Measurements from ENCODE around the gene CFAP74.

Gene CFAP74

DNA sequence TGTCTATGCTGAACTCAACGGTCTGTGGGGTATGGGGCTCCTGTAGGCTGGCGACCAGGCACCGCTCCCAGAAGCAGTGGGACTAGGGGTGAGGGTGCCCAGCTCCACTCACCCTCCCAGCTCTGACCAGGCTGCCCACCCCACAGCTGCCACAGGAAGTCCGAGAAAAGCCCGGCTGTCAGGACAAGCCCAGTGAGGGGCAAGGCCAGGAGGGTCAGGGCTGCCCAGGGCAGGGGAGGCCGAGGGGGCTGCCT lies 81.0 kb downstream of the CFAP74 start:
- no peak overlapping the region for H3K27ac ChIP-seq
- H3K4me3 ChIP-seq, result no peak overlapping the region

DNA sequence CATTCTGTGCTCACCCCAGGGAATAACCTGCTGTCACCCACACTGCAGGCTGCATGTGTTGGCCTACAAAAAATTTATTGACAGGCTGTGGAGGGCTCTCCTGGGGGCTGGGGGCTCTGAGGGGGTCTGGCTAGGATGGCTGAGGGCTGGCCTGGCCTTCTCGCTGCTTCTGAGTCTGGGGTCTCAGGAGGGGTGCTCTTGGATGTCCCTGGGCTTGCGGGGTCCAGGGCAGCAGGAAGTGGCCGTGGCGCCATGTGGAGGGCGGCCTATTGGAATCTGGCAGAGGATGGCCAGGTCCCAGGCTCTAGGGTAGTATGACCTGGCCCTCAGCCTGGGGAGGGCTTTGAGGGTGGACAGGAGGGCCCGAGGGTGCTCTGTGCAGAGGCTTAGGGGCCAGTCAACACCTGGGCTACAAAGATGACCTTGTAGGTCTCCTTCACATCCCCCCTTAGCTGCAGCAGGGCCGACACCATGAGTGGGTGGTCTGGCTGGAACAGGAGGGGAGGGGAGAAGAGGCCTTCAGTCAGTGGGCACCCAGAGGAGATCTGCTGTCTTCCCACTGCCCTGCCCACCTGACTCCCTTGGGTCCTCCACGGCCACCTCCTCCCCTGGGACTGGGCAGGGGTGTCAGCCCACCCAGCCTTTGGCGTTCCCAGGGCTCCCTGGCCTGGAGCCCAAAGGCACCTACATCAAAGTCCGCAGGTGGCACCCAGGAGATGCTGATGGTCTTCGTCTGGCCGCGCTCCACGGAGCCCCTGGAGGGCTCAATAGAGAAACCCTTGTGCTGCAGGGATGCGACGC lies 81.5 kb downstream of the CFAP74 start:
- Histone ChIP-seq H3K4me3 (no peak overlapping the region), H3K27ac (no peak overlapping the region)

DNA sequence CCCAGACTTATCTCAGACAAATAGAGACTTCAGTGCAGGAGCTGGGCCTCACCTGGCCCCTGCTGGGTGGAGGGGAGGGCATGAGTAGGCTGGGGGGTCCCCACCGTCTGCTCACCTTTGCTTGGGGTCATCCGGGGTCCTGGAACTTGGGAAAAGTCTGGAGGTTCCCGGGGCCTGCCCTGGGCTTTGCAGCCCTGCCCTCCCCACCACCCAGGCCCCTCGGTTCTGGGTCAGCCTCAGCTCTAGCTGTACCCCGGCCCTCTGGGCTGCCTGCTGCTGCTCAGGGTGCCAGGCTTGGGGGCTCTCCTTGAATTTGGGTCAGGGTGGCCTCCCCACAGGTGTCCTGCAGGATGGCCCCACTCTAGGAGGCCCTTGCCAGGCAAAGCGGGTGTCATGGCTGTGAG lies 82.1 kb downstream of the CFAP74 start:
- Histone ChIP-seq H3K27ac (no peak overlapping the region), H3K4me3 (no peak overlapping the region)

DNA sequence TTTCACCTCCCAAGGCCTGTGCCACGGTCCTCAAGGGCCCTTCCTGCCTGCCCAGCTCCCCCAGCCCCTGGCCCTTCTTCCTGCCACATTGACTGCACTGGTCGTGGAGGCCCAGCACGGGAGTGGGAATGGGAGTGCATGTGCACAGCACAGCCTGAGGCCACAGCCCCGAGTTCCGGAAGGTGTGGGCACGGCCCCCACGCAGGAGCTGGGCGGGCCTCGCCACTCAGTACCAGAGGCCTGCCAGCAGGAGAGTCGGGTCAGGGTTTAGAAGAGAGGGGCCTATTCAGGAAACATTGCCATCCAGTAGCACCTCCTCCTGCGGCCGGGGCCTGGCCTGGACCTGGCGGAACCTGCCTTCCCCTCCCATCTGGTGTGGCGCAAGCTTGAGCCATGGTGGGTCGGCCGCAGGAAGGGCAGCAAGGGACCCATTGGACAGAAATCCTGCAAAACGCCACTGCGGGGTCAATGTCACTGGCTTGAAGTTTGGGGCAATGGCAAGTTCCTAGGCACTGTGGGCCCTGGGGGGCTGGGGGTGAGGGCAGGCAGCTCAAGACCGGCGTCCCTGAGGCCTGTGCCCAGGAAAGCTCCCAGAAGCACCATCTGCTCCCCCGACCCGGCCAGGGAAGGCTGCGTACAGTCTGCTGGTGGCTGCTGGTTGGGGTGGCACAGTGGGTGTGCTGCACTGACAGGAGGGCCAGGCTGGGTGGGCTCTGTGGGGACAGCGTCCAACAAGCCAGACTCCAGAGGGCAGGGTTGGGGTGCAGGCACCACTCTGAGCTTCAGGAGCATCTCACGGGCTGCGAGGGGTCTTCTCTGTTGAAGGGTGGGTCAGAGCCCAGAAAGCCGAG lies 82.8 kb downstream of the CFAP74 start:
- Histone ChIP-seq H3K4me3 (no peak overlapping the region), H3K27ac (peak overlapping the region in 2 of 21 experiments; percentile 17 to 24)

DNA sequence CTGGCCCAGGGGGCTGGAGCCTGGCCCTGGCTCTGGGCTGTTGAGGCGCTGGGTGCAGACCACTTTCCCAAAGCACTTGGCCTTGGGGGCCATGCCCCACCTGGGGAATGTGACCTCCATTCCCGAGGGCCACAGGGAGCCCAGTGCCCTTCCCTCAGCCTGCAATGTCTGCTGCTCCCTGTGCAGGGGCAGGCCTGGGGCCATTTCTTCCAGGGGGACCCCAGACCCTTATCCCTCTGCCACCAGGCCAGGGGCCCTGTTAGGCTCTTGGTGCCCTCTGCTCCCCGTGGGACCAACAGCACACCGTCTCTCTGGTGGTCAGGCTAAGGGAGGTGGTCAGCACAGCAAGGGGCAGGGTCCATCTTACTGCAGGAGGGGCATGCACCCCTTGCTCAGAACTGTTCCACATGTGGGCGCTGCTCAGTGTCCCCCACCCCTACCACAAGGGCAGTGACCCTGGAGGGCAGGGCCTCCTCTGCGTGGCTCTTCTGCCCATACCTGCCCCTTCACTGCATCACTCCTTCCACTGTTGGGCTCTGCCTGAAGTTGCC lies 83.5 kb downstream of the CFAP74 start:
- Histone ChIP-seq H3K4me3 (no peak overlapping the region), H3K27ac (peak overlapping the region in 8 of 21 experiments; percentile 11 to 72 (median 51))

DNA sequence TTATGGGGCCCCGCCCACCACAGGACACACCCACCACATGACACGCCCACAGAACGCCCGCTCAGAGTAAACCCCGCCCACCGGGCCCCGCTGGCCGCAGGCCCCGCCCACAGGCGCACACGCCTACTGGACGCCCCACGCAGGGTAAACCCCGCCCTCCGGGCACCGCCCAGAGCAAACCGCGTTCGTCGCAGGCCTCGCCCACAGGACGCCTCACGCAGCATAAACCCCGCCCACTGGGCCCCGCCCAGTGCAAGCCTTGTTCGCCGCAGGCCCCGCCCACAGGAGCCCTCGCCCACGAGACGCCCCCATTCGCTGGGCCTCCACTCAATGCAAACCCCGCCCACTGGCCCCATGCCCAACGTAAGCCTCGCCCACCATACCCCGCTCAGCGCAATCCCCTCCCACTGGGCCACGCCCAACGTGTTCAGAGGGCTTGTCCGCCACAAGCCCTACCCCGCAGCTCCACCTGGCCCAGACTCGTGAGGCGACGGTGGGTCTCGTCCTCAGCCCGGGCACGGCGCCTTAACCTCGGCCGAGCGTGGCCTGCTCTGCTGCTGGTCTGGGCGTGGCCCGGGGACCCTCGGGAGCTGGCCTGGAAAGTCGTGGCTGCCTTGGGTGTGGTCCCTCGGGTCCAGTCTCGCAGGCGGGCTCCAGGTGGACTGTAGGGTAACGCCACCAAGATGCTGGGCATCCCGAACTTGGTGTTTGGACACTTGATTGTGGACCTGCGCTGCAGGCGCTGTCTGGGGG lies 84.1 kb downstream of the CFAP74 start:
- peak overlapping the region in 10 of 21 experiments; percentile 11 to 72 (median 42) for H3K27ac ChIP-seq

DNA sequence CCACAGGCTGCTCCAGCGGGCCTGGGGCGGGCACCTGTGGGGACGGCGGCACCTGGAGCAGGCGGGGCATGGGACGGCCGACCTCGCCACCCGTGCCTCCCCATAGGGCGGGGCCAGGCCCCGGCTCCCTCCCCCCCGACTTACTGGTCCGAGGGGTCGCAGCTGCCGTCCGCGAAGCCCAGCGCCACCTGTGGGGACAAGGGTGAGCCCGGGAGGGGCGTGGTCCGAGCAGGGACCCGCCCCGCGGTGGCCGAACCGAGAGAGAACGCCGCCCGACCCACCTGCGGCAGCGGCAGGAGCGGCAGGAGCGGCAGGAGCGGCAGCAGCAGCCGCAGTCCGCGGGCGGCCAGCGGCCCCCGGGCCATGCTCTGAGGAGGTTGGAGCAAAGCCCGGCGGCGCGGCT lies 84.7 kb downstream of the CFAP74 start, which contains the start of gene TMEM52:
Gene TMEM52 (minus strand): TSS at position 379 of the 403 bp plus-strand sequence. CDS start 14 bp downstream, at position 365.
- peak within 1 kb of the TSS in 10 of 21 experiments; percentile 11 to 72 (median 42) for H3K27ac ChIP-seq

More for the DNA sequence above, 84.1 kb downstream of the CFAP74 start:
- H3K4me3 ChIP-seq, result peak overlapping the region; percentile 47 to 61 (median 50)

DNA sequence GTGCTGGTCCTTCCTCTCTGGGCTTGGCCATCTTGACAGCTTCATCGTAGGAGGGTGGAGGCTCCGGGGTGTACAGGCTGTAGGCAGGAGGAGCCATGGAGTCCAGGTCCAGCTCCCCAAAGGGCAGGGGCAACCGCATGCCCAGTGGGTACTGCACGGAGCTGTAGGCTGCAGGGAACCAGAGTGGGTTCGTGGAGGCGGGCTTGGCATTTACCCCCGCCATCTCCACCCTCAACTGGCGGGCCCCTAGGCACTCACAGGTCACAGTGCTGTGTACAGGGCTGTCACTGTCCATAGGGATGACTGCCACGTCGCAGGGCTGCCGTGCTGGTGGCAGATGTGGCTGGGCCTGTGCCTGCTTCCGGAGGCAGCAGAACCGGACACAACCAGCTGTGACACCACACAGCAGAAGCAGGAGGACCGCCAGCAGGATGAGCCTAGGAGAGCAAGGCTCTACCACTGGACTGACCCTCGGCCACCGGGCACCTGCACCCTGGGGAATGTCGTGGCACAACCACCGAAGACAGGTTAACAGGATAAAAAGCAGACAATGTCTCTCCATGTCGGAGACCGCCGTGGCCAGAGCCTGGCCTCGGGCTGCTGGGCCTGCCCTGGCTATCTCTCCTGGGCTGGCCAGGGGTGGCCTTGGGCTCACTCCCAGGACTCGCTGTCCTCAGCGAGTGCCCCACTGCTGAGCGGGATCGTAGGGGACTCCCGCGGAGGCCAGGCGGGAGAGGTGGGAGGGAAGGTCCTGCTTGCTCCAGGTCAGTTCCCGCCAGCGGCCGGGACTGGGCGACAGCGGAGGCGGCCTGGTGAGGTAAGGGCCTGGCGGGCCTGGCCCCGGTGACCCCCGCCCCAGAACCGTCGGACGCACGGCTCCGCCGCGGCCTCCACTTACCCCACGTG lies 85.3 kb downstream of the CFAP74 start:
- Histone ChIP-seq H3K27ac (peak overlapping the region in 2 of 21 experiments; percentile 37 to 58), H3K4me3 (peak overlapping the region; percentile 47 to 61 (median 50))

More for the DNA sequence above, 84.7 kb downstream of the CFAP74 start, which contains the start of gene TMEM52:
- peak within 1 kb of the TSS; percentile 47 to 61 (median 50) for H3K4me3 ChIP-seq

DNA sequence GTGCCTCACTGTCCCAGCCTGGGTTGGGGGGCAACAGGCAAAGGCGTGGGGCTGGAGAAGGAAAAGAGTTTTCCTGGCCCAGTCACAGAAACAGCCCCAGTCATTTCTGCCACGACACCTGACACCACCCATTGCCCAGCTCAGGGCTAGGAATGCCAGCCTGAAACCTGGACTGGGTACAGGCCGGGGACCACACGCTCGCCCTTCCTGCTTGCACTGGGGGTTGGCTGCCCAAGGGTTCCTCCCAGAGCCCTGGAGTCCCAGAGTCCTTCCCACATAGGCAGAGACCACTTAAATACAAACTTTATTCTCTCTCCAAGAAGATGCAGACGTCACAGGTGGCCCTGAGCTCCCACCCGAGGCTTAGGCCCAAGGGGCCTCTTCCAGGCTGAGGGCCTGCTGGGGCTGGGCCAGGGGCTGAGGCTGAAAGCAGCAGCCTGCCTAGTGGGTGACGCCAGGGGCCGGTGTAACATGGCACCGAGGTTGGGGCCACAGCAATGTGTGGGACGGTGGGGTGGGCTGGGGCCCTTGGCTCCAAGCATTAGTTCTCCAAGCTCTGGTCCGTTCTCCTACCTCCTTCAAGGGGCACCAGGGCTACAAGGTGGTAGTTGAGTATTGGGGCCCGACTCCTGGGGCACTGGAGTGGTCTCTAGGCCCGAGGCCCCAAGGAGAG lies 86.1 kb downstream of the CFAP74 start:
- H3K4me3 ChIP-seq, result no peak overlapping the region
- H3K27ac ChIP-seq, result no peak overlapping the region

DNA sequence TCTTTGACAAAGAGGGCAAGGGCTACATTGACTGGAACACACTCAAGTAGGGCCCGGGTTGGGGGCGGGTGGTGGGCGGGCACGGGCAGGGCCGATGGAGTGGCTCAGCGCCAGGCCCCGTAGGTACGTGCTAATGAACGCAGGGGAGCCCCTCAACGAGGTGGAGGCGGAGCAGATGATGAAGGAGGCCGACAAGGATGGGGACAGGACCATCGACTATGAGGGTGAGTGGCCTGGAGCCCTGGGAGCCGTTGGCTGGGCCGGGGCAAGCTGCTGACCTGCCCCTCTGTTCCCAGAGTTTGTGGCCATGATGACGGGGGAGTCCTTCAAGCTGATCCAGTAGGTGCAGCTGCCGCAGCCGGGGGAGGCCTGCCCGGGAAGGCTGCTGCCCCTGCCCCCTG lies 86.7 kb downstream of the CFAP74 start:
- Histone ChIP-seq H3K4me3 (no peak overlapping the region), H3K27ac (no peak overlapping the region)

DNA sequence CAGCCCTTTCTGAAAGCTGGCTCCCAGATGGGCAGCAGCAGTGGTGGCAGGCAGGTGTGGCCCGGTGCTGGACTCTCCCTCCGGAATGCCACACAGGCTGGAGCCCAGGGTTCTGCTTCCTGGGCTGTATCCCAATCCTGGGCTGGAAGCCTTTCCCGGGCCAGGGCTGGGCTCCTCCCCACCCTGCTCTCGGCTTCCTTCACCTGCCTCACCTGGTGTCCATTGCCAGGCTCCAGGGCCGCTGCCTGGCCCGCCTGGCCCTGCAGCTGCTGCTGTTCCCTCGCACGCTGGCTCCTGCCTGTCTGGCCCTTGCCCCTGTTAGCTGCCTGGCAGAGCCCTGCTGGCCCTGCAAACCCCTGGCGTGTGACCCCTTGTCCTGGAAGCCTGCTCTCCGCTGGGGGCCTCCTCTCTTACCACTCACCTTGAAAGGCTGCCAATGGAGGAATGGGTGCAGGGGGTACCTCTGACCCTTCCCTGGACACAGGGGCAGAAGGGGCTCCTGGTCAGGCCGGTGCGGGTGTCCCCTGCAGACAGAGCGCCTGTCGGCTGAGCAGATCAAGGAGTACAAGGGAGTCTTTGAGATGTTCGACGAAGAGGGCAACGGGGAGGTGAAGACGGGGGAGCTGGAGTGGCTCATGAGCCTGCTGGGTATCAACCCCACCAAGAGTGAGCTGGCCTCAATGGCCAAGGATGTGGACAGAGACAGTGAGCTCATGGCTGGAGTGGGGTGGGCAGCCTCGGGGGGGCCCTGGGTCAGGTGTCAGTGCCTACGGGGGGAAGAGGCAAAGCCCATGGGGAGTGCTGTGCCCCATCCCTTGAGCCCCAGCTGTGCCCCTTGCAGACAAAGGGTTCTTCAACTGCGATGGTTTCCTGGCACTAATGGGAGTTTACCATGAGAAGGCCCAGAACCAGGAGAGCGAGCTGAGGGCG lies 87.4 kb downstream of the CFAP74 start:
- H3K4me3 ChIP-seq, result no peak overlapping the region
- H3K27ac ChIP-seq, result no peak overlapping the region

DNA sequence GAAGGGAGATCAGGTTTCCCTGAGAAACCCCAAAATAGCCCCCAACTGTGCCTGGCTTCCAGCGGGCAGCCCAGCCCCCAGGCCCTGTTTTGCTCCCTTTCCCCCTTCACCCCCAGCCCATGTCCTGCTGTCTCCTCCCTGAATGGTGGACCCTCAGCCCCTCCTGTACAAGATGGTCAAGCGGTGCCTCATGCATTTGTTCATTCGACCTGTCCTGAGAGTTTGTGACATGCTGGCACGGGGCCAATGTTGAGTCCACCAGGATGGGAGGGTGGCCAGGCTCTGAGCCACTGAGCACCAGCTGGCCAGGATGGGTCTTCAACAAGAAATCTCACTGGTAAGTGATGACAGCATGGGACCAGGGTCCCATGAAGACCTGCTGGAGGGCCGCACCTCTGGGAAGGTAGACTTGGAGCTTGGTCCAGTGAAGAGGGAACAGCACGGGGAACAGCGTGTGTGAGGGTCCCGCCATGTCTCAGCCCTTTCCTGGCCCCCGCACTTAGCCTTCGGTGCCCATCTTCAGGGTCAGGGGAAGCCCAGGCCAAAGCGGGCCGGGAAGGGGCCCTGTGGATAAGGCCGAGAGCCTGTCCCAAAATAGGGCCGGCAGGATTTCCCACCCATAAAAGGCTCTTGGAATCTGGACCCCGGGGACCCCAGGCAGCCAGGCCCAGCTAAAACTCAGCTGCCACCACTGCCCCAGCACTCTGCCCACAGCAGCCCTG lies 88.5 kb downstream of the CFAP74 start, which contains the start of gene CALML6:
Gene CALML6 (plus strand): TSS at position 290 of the 722 bp plus-strand sequence. CDS start 21 bp downstream, at position 311.
- Histone ChIP-seq H3K27ac (no peak within 1 kb of the TSS), H3K4me3 (no peak within 1 kb of the TSS)

DNA sequence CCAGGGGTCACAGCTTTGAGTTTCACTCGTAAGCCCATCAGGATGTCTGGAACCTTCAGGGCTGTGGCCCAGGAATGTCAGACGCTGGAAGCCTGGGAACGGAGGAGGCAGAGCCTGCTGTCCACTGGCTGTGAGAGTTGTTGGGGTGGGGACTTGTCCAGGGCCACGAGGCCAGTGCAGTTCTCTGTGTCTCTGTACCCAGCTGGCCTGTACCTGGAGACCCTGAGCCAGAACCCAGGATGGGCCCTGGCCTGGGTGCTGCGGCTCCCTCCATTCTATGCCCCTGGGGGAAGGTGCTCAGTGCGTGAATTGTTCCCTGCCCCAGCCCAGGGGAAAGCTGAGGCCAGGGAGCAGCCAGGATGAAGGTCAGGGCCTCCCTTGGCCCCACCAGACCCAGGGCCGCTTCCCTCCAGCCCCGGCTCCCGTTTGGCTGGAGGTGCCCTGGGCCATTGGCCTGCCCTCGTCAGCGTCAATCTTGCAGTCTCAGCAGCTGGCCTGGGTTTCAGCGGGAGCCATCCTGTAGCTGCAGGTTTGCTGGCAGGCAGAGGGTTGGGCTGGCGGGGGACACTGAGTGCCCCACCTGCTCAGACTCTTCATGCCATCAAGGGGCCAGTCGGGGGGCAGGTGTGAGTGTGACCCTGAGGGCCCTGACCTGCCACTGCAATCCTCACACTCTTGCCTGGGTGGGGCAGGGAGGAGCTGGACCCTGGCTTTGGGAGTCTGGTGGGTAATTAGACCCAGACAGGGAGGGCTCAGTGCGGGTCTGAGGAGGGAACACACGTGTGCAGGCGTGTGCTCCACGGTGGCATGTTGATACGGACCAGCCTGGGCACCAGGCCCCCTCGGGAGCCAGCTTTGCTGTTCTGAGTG lies 89.2 kb downstream of the CFAP74 start:
- no peak overlapping the region for H3K4me3 ChIP-seq
- no peak overlapping the region for H3K27ac ChIP-seq

DNA sequence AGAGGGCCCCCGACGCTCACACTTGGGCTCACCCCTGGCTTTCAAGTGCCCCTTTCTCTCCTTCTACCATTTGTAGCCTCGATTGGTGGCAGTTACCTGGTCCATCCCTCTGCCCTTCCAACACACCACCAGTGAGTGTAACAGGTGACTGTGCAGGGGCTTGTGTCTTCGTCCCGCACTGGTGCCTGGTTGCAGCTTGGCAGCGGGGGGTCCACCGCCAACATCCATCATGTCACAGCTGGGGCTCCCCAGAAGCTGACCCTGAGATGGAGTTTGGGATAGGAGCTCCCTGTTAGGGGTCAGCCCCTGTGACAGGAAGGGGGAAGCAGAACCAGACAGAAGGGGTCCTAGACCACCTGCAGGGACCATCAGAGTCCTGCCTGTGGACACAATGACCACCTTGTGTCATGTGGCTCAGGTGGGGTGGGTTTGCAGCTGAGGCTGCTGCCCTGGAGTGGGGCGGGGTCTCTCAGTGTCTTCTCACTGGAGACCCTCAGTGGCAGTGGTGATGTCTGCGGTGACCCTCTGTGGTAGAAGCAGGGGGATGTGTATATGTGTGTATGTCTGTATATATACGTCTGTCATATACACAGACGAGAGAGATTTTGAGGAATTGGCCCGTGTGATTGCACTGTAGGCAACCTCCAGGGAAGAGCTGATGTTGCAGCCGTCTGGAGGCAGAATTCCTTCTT lies 92.1 kb downstream of the CFAP74 start:
- H3K4me3 ChIP-seq, result no peak overlapping the region
- H3K27ac ChIP-seq, result no peak overlapping the region
